HK-2 (cell line): ENCODE data around the gene GABRR1.
"Not testable (repeated sequence)": the region's sequence is repeated elsewhere in the genome, so short reads cannot be mapped to it uniquely, and the experiment has no call there.

ENCODE experiments used
- DNase-seq: peaks from one replicate; pipeline ENCODE4 v3.0.0-alpha.2; 2018; ENCODE audit not compliant: unreplicated experiment

The GABRR1 gene

GRCh38 chr6:89217299-89217910 is at the start of gene GABRR1:
Gene GABRR1, minus strand, starts transcription at chr6:89217358. Its CDS starts 36 bp downstream, at chr6:89217322.
- DNase-seq = no peak

- DNase-seq = no peak
Measured at GRCh38 chr6:89264296-89264695, 47.1 kb upstream of the GABRR1 start.

- no peak for DNase-seq
Measured at GRCh38 chr6:89260832-89261231, 43.7 kb upstream of the GABRR1 start.

GRCh38 chr6:89260310-89260709 is 43.2 kb upstream of the GABRR1 start:
- DNase-seq = no peak

GRCh38 chr6:89258912-89259311 is 41.8 kb upstream of the GABRR1 start:
- no peak for DNase-seq

- DNase-seq = no peak
Measured at GRCh38 chr6:89257781-89258180, 40.6 kb upstream of the GABRR1 start.

GRCh38 chr6:89257346-89257745 is 40.2 kb upstream of the GABRR1 start:
- no peak for DNase-seq

- no peak for DNase-seq
Measured at GRCh38 chr6:89255417-89255816, 38.3 kb upstream of the GABRR1 start.

GRCh38 chr6:89254569-89254968 is 37.4 kb upstream of the GABRR1 start:
- no peak for DNase-seq

GRCh38 chr6:89252907-89253306 is 35.7 kb upstream of the GABRR1 start:
- no peak for DNase-seq

- no peak for DNase-seq
Measured at GRCh38 chr6:89251976-89252375, 34.8 kb upstream of the GABRR1 start.

GRCh38 chr6:89251170-89251569 is 34.0 kb upstream of the GABRR1 start:
- no peak for DNase-seq

- no peak for DNase-seq
Measured at GRCh38 chr6:89250239-89250638, 33.1 kb upstream of the GABRR1 start.

GRCh38 chr6:89244241-89244985 is 27.3 kb upstream of the GABRR1 start:
- DNase-seq = no peak

GRCh38 chr6:89243331-89243629 is 26.1 kb upstream of the GABRR1 start:
- DNase-seq = no peak

- no peak for DNase-seq
Measured at GRCh38 chr6:89242574-89243330, 25.6 kb upstream of the GABRR1 start.

GRCh38 chr6:89239338-89239737 is 22.2 kb upstream of the GABRR1 start:
- DNase-seq = no peak

GRCh38 chr6:89237158-89237557 is 20.0 kb upstream of the GABRR1 start:
- no peak for DNase-seq

- DNase-seq = not testable (repeated sequence)
Measured at GRCh38 chr6:89233605-89234004, 16.4 kb upstream of the GABRR1 start.

- DNase-seq = no peak
Measured at GRCh38 chr6:89222712-89223039, 5.5 kb upstream of the GABRR1 start.

- DNase-seq = no peak
Measured at GRCh38 chr6:89221971-89222711, 5.0 kb upstream of the GABRR1 start.

- DNase-seq = no peak
Measured at GRCh38 chr6:89221129-89221528, 4.0 kb upstream of the GABRR1 start.
